A673 (cell line): ENCODE measurements around the gene EFCAB8.

Experiments
- CTCF ChIP-seq: fragments of 300-800, 200-600 bp; sonication (generic); conservative IDR thresholded peaks from 2 replicates; pipeline ENCODE4 v1.5.1; 2017; ENCODE audit warnings: low read depth, mild to moderate bottlenecking, antibody characterized with exemption, low read length, moderate library complexity, mixed read lengths
- EZH2 ChIP-seq: fragments of 200-600 bp; sonication (generic); IDR thresholded peaks from 2 replicates; pipeline ENCODE4 v1.6.1; 2017; ENCODE audit warnings: borderline replicate concordance, low read depth, mild to moderate bottlenecking, mixed read lengths, antibody characterized with exemption, low read length; ENCODE audit not compliant: poor library complexity, severe bottlenecking

- TF ChIP-seq EZH2 (no peak), CTCF (no peak)
Measured at GRCh38 chr20:32972181-32973076, 113.7 kb downstream of the EFCAB8 start.
